ENCODE data around the gene PLD1. TPM values are rescaled to one million over a fixed set of nuclear protein-coding genes. Genes with fewer than 3 reads are reported as not detected.

PLD1 gene
- total and polyA plus RNA-seq, 10 of the 15 experiments (the other 5 are each of a cell fraction or from before 2014, with no cell fraction given), result 2.9 to 108 (median 3.6) TPM

DNA sequence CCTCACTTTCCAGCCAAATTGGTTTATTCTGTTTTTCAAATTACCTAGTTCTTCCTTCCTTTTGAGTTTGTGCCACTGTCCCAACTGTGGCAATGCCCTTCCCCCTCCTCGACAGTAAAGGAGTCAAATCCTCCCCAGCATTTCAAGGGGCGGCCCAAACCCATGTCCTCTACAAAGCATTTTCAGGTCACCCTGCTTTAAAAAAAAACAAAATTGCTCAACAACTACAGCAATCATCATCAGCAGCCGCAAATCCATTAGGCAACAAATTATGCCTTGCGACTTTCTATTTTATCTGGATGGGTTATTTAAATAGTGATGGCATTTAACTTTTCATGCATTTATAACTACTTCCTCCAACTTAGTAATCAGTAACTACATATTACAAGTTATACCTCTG, 32.7 kb downstream of the PLD1 start:
- DNase-seq (ENCODE audit: low read depth, low spot score) (no peak), FAIRE-seq (no peak), ATAC-seq (no peak)
- CTCF ChIA-PET, result interaction anchor here (9.4 kb wide), 1 partner anchor 54 kb away, joined by 274 read pairs; no protein-coding TSS in a partner anchor
- SMC1A ChIA-PET (ENCODE audit: uncharacterized antibody, unreplicated experiment), result interaction anchor here (0.8 to 10.7 kb wide), 9 partner anchors 9 to 99 kb away, joined by 3 to 187 read pairs (median 16); no protein-coding TSS in a partner anchor
- Histone ChIP-seq H4K20me1 (ENCODE audit: control insufficient read depth, insufficient read depth) (no peaks in the 10 kb centered on the region), H3K79me2 (ENCODE audit: control insufficient read depth, insufficient read depth, low read length) (no peaks in the 10 kb centered on the region; the same call in 1 of the 2 replicates), H3K27ac (ENCODE audit: control insufficient read depth, insufficient read depth) (no peak overlapping the region), H3K9ac (ENCODE audit: control insufficient read depth, insufficient read depth, low read length) (no peak overlapping the region), H3K36me3 (ENCODE audit: control insufficient read depth in 2 of 2, insufficient read depth in 2 of 2, low read length in 1 of 2) (no peaks in the 10 kb centered on the region), H3K4me2 (ENCODE audit: control insufficient read depth, insufficient read depth) (no peak overlapping the region), H3K4me1 (ENCODE audit: control insufficient read depth, insufficient read depth, low read length) (no peaks in the 10 kb centered on the region), H3K27me3 (replicated peaks in 1 of 2; ENCODE audit: control insufficient read depth in 2 of 2, insufficient read depth in 2 of 2, low read length in 1 of 2) (no peaks in the 10 kb centered on the region), H3K4me3 (no peak overlapping the region), H3K9me3 (replicated peaks; ENCODE audit: control insufficient read depth, insufficient read depth, low read length) (no peaks in the 10 kb centered on the region), H2AFZ (ENCODE audit: control insufficient read depth, low read depth, low read length) (no peak overlapping the region)
- POLR2A ChIA-PET, result interaction anchor here (0.5 kb wide), 1 partner anchor 19 kb away, joined by 3 read pairs; no protein-coding TSS in a partner anchor
- 65% methylated on average over 4 of the region's 4 CpGs for WGBS (ENCODE audit: insufficient coverage, insufficient replicate concordance, low lambda C conversion rate, missing lambda C conversion rate)
- no TSS peak for BruUV-seq (replicated peaks)
- RAD21 ChIA-PET (ENCODE audit: unreplicated experiment), result interaction anchor here (0.6 to 18.8 kb wide), 5 partner anchors 12 to 55 kb away, joined by 3 to 333 read pairs (median 8); no protein-coding TSS in a partner anchor
- in situ Hi-C loops (cut with MboI) (no loop called here), intact Hi-C loops (cut with micrococcal nuclease; ENCODE audit: unreplicated experiment) (no loop called here)
- TF ChIP-seq ATF3 (IDR thresholded peaks at IDR 0.05; ENCODE audit: borderline replicate concordance, extremely low read depth, low read depth, low read length) (no peak), NFXL1 (IDR thresholded peaks at IDR 0.05; ENCODE audit: borderline replicate concordance) (no peak), TBL1XR1 (IDR thresholded peaks at IDR 0.05; ENCODE audit: low read depth, low read length) (no peak), EZH2 (IDR thresholded peaks at IDR 0.05; ENCODE audit: borderline replicate concordance, control insufficient read depth, low read depth, low read length) (no peak), IKZF1 (conservative IDR thresholded peaks at IDR 0.05) (no peak), RB1 (IDR thresholded peaks at IDR 0.05; ENCODE audit: borderline replicate concordance) (no peak), USF1 (IDR thresholded peaks at IDR 0.05; ENCODE audit: borderline replicate concordance, extremely low read length, insufficient read depth, low read depth, low read length) (no peak), ZBTB11 (CRISPR knock-in tag; IDR thresholded peaks at IDR 0.05) (no peak), ZNF687 (IDR thresholded peaks at IDR 0.05) (no peak), SREBF1 (IDR thresholded peaks at IDR 0.05; ENCODE audit: low read length) (no peak), EED (IDR thresholded peaks at IDR 0.05; ENCODE audit: low read depth) (no peak)

Data from GM12878 (cell line).